ENCODE results near the gene SVOP. TPM values are rescaled to one million over a fixed set of nuclear protein-coding genes. Genes with fewer than 3 reads are reported as not detected.
A peak's percentile ranks its signal among the peaks of the same experiment; 100 is the strongest.

Gene SVOP
- total and polyA plus RNA-seq, 2 of the 8 experiments (the other 6 are each of a cell fraction or from before 2014, with no cell fraction given) = 0.06 TPM; not detected in 1

DNA sequence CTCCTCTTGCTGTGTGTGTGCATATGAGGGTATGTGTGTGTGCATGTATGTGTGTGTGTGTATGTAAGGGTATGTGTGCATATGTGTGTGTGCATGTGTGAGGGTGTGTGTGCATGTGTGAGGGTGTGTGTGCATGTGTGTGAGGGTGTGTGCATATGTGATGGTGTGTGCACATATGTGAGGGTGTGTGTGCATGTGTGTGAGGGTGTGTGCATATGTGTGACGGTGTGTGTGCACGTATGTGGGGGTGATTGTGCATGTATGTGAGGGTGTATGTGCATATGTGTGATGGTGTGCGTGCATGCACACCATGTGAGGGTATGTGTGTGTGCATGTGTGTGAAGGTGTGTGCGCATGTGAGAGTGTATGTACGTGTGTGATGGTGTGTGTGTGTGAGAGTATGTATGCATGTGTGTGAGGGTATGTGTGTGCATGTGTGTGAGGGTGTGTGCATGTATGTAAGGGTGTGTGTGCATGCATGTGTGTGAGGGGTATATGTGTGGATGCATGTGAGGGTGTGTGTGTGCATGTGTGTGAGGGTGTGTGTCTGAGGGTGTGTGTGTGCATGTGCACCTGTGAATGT, 125.6 kb downstream of the SVOP start:
- Histone ChIP-seq H4K5ac (ENCODE audit: insufficient read length, low read depth, low read length) (no peak overlapping the region), H2AK5ac (ENCODE audit: low read depth, low read length) (peak overlapping the region; percentile 56), H3K4ac (replicated peaks; ENCODE audit: insufficient read length, low read depth, low read length) (peak overlapping the region; percentile 33), H3K14ac (ENCODE audit: insufficient read length) (no peak overlapping the region), H3K4me3 (ENCODE audit: extremely low read depth in 1 of 4, insufficient read depth in 2 of 4, low read depth in 3 of 4, low read length in 4 of 4) (no peak overlapping the region), H3K79me2 (ENCODE audit: control insufficient read depth in 1 of 2, insufficient read depth in 2 of 2, low read length in 2 of 2) (no peaks in the 10 kb centered on the region), H3K56ac (replicated peaks; ENCODE audit: insufficient read length, low read depth, low read length) (no peak overlapping the region), H2AFZ (ENCODE audit: low read length) (no peak overlapping the region), H3K23ac (ENCODE audit: insufficient read length) (no peak overlapping the region), H3K18ac (ENCODE audit: extremely low read depth, low read length) (no peak overlapping the region), H2BK120ac (replicated peaks; ENCODE audit: low read depth, low read length) (no peak overlapping the region), H3K4me2 (ENCODE audit: insufficient read depth in 1 of 2, low read depth in 2 of 2, low read length in 2 of 2) (no peak overlapping the region), H3K9me3 (ENCODE audit: insufficient read depth in 2 of 2, low read depth in 1 of 2, low read length in 1 of 2) (peaks cover 0 to 1% of the 10 kb centered on the region in 2 experiments; a peak in 1 of 4 replicates), H3K79me1 (ENCODE audit: low read depth, low read length) (no peaks in the 10 kb centered on the region), H3K9ac (replicated peaks in 1 of 4; ENCODE audit: extremely low read depth in 1 of 4, low read depth in 3 of 4, low read length in 3 of 4) (peak overlapping the region in 1 of 4 experiments; percentile 28; a peak in 1 of 7 replicates), H2BK5ac (ENCODE audit: low read depth, low read length) (no peak overlapping the region), H2BK12ac (ENCODE audit: low read depth, low read length) (no peak overlapping the region; the same call in 1 of the 2 replicates), H3K36me3 (ENCODE audit: control insufficient read depth in 2 of 4, insufficient read depth in 4 of 4, low read length in 3 of 4) (no peaks in the 10 kb centered on the region), H2BK20ac (ENCODE audit: low read length) (no peak overlapping the region), H3K27ac (ENCODE audit: low read depth, low read length) (no peak overlapping the region), H2BK15ac (ENCODE audit: low read length) (no peak overlapping the region), H4K20me1 (replicated peaks in 1 of 2; ENCODE audit: control insufficient read depth in 1 of 2, insufficient read depth in 2 of 2, low read length in 2 of 2) (peaks cover 0 to 6% of the 10 kb centered on the region in 2 experiments), H3K27me3 (replicated peaks in 1 of 4; ENCODE audit: control insufficient read depth in 3 of 4, extremely low read depth in 1 of 4, insufficient read depth in 3 of 4, low read length in 3 of 4) (no peaks in the 10 kb centered on the region), H4K8ac (ENCODE audit: extremely low read depth, insufficient read depth, low read length) (no peak overlapping the region; the same call in 1 of the 2 replicates), H3K4me1 (replicated peaks in 1 of 4; ENCODE audit: control insufficient read depth in 3 of 4, insufficient read depth in 4 of 4, low read length in 3 of 4) (no peaks in the 10 kb centered on the region), H3K23me2 (ENCODE audit: low read depth, low read length) (peaks cover 9% of the 10 kb centered on the region), H4K91ac (replicated peaks; ENCODE audit: insufficient read length, low read length) (no peak overlapping the region)
- WGBS, 2 experiments (ENCODE audit: extremely low coverage in 1 of 2, insufficient coverage in 1 of 2, insufficient read length in 1 of 2, insufficient replicate concordance in 2 of 2, low coverage in 1 of 2, low lambda C conversion rate in 2 of 2, missing lambda C conversion rate in 1 of 2) = 83% methylated on average over 5 of the region's 5 CpGs; no CpG with 5 or more reads in 1 of the 2 experiments
- peak; percentile 57 for FAIRE-seq
- no peak for DNase-seq (ENCODE audit: low read depth in 1 of 2, low spot score in 2 of 2)
- ChIA-PET POLR2A (ENCODE audit: partially characterized antibody) (no interaction called here), CTCF (ENCODE audit: partially characterized antibody) (interaction anchor here (1.0 kb wide), 1 partner anchor 49 kb away, joined by 3 read pairs; no protein-coding TSS in a partner anchor)
- TF ChIP-seq E2F6 (IDR thresholded peaks at IDR 0.05) (no peak), GABPA (IDR thresholded peaks at IDR 0.05; ENCODE audit: borderline replicate concordance, insufficient read depth, low read length) (no peak), SIN3A (conservative IDR thresholded peaks at IDR 0.05 in 1 of 2, IDR thresholded peaks at IDR 0.05 in 1 of 2; ENCODE audit: low read depth in 1 of 2, low read length in 2 of 2) (no peak), BCL11A (IDR thresholded peaks at IDR 0.05; ENCODE audit: low read depth in 2 of 2, low read length in 2 of 2) (no peak), POLR2A (IDR thresholded peaks at IDR 0.05; ENCODE audit: control extremely low read depth in 1 of 2, low read depth in 2 of 2, low read length in 2 of 2) (no peak), EGR1 (IDR thresholded peaks at IDR 0.05; ENCODE audit: borderline replicate concordance, low read depth, low read length) (no peak), TBP (IDR thresholded peaks at IDR 0.05; ENCODE audit: low read depth, low read length) (no peak), EP300 (IDR thresholded peaks at IDR 0.05; ENCODE audit: borderline replicate concordance in 1 of 2, low read depth in 2 of 2, low read length in 2 of 2) (no peak), CBX8 (IDR thresholded peaks at IDR 0.05; ENCODE audit: borderline replicate concordance, low read depth, low read length) (no peak), SAP30 (IDR thresholded peaks at IDR 0.05; ENCODE audit: insufficient read depth, insufficient replicate concordance, low read length) (no peak)
- TF ChIP-seq, protein P1, sequence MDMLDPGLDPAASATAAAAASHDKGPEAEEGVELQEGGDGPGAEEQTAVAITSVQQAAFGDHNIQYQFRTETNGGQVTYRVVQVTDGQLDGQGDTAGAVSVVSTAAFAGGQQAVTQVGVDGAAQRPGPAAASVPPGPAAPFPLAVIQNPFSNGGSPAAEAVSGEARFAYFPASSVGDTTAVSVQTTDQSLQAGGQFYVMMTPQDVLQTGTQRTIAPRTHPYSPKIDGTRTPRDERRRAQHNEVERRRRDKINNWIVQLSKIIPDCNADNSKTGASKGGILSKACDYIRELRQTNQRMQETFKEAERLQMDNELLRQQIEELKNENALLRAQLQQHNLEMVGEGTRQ (IDR thresholded peaks at IDR 0.05; ENCODE audit: low read length) = no peak
